Ishikawa (cell line): ENCODE results near the gene RELB.

Experiments used
- CEBPB ChIP-seq: IDR thresholded peaks from 2 replicates; pipeline ENCODE4 v1.6.1; 2012
- EP300 ChIP-seq: IDR thresholded peaks from 2 replicates; pipeline ENCODE4 v1.6.1; 2012; ENCODE audit warnings: borderline replicate concordance
- FOXM1 ChIP-seq: IDR thresholded peaks from 2 replicates; pipeline ENCODE4 v1.6.1; 2012; ENCODE audit warnings: low read depth, borderline replicate concordance
- RAD21 ChIP-seq: IDR thresholded peaks from 2 replicates; pipeline ENCODE4 v1.6.1; 2012; ENCODE audit warnings: low read depth
- TEAD4 ChIP-seq: IDR thresholded peaks from 2 replicates; pipeline ENCODE4 v1.6.1; 2012
- TF ChIP-seq, protein P1 (sequence below): IDR thresholded peaks from 2 replicates; pipeline ENCODE4 v1.6.1; 2012
- TF ChIP-seq, protein P2 (sequence below): IDR thresholded peaks from 2 replicates; pipeline ENCODE4 v1.6.1; 2012; ENCODE audit warnings: low read depth, mild to moderate bottlenecking

DNA sequence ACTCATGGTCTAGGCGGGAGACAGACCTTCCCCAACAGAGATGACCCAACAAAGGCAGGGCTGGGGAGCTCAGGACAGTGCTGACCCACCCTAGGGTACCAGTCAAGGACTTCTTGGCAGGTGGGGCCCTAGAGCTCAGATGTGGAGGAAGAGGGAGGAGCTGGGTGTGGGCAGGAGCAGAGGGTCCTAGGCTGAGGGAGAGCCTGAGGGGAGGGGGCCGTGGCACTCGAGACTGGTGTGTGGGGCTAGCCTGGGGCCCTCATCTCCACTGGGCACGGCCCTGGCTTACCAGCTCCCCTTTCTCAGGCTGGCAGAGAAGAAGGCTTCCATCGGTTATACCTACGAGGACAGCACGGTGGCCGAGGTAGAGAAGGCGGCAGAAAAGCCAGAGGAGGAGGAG lies 56.2 kb downstream of the RELB start:
- TF ChIP-seq, protein P1, sequence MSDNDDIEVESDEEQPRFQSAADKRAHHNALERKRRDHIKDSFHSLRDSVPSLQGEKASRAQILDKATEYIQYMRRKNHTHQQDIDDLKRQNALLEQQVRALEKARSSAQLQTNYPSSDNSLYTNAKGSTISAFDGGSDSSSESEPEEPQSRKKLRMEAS = no peak
- TF ChIP-seq TEAD4 = no peak
- TF ChIP-seq FOXM1 = no peak
- TF ChIP-seq EP300 = no peak
- TF ChIP-seq, protein P2, sequence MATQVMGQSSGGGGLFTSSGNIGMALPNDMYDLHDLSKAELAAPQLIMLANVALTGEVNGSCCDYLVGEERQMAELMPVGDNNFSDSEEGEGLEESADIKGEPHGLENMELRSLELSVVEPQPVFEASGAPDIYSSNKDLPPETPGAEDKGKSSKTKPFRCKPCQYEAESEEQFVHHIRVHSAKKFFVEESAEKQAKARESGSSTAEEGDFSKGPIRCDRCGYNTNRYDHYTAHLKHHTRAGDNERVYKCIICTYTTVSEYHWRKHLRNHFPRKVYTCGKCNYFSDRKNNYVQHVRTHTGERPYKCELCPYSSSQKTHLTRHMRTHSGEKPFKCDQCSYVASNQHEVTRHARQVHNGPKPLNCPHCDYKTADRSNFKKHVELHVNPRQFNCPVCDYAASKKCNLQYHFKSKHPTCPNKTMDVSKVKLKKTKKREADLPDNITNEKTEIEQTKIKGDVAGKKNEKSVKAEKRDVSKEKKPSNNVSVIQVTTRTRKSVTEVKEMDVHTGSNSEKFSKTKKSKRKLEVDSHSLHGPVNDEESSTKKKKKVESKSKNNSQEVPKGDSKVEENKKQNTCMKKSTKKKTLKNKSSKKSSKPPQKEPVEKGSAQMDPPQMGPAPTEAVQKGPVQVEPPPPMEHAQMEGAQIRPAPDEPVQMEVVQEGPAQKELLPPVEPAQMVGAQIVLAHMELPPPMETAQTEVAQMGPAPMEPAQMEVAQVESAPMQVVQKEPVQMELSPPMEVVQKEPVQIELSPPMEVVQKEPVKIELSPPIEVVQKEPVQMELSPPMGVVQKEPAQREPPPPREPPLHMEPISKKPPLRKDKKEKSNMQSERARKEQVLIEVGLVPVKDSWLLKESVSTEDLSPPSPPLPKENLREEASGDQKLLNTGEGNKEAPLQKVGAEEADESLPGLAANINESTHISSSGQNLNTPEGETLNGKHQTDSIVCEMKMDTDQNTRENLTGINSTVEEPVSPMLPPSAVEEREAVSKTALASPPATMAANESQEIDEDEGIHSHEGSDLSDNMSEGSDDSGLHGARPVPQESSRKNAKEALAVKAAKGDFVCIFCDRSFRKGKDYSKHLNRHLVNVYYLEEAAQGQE = no peak
- no peak for TF ChIP-seq RAD21
- TF ChIP-seq CEBPB = no peak
